Measurements from ENCODE around the gene MORN5.

DNA sequence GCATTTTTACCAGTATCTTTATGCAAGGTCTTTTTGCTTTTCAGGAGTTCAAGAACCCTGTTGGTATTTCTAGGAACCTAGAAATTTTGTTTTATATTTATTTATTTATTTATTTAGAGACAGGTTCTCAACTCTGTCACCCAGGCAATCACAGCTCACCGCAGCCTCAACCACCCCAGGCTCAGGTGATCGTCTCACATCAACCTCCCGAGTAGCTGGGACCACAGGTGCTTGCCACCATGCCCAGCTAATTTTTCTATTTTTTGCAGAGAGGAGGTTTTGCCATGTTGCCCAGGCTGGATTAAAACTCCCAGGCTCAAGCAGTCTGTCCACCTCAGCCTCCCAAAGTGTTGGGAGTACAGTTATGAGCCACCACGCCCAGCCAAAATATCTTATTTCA lies 36.2 kb downstream of the MORN5 start:
- TF ChIP-seq U2AF1 (optimal IDR thresholded peaks at IDR 0.05; ENCODE audit: low read depth, low read length) (no peak), KDM4B (IDR thresholded peaks at IDR 0.05; ENCODE audit: borderline replicate concordance in 2 of 2, low read depth in 1 of 2) (no peak), NRF1 (conservative IDR thresholded peaks at IDR 0.05 in 1 of 2, IDR thresholded peaks at IDR 0.05 in 1 of 2) (no peak), POLR2AphosphoS5 (IDR thresholded peaks at IDR 0.05; ENCODE audit: control insufficient read depth, insufficient read depth, low read depth, low read length) (no peak), CEBPB (tag; IDR thresholded peaks at IDR 0.05) (no peak), ZBED1 (IDR thresholded peaks at IDR 0.05) (no peak), ELF4 (CRISPR knock-in tag; IDR thresholded peaks at IDR 0.05) (no peak), KLF16 (IDR thresholded peaks at IDR 0.05) (no peak), HEY1 (CRISPR knock-in tag; IDR thresholded peaks at IDR 0.05; ENCODE audit: borderline replicate concordance) (no peak), HNRNPH1 (optimal IDR thresholded peaks at IDR 0.05; ENCODE audit: low read depth, low read length) (no peak)
- TF ChIP-seq, protein P1, sequence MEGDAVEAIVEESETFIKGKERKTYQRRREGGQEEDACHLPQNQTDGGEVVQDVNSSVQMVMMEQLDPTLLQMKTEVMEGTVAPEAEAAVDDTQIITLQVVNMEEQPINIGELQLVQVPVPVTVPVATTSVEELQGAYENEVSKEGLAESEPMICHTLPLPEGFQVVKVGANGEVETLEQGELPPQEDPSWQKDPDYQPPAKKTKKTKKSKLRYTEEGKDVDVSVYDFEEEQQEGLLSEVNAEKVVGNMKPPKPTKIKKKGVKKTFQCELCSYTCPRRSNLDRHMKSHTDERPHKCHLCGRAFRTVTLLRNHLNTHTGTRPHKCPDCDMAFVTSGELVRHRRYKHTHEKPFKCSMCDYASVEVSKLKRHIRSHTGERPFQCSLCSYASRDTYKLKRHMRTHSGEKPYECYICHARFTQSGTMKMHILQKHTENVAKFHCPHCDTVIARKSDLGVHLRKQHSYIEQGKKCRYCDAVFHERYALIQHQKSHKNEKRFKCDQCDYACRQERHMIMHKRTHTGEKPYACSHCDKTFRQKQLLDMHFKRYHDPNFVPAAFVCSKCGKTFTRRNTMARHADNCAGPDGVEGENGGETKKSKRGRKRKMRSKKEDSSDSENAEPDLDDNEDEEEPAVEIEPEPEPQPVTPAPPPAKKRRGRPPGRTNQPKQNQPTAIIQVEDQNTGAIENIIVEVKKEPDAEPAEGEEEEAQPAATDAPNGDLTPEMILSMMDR (IDR thresholded peaks at IDR 0.05 in 2 of 3, conservative IDR thresholded peaks at IDR 0.05 in 1 of 3; ENCODE audit: insufficient read depth in 2 of 3, low read depth in 1 of 3, low read length in 3 of 3): no peak
- TF ChIP-seq, protein P2, sequence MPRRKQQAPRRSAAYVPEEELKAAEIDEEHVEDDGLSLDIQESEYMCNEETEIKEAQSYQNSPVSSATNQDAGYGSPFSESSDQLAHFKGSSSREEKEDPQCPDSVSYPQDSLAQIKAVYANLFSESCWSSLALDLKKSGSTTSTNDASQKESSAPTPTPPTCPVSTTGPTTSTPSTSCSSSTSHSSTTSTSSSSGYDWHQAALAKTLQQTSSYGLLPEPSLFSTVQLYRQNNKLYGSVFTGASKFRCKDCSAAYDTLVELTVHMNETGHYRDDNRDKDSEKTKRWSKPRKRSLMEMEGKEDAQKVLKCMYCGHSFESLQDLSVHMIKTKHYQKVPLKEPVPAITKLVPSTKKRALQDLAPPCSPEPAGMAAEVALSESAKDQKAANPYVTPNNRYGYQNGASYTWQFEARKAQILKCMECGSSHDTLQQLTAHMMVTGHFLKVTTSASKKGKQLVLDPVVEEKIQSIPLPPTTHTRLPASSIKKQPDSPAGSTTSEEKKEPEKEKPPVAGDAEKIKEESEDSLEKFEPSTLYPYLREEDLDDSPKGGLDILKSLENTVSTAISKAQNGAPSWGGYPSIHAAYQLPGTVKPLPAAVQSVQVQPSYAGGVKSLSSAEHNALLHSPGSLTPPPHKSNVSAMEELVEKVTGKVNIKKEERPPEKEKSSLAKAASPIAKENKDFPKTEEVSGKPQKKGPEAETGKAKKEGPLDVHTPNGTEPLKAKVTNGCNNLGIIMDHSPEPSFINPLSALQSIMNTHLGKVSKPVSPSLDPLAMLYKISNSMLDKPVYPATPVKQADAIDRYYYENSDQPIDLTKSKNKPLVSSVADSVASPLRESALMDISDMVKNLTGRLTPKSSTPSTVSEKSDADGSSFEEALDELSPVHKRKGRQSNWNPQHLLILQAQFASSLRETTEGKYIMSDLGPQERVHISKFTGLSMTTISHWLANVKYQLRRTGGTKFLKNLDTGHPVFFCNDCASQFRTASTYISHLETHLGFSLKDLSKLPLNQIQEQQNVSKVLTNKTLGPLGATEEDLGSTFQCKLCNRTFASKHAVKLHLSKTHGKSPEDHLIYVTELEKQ (CRISPR knock-in tag; IDR thresholded peaks at IDR 0.05): no peak
- TF ChIP-seq, protein P3, sequence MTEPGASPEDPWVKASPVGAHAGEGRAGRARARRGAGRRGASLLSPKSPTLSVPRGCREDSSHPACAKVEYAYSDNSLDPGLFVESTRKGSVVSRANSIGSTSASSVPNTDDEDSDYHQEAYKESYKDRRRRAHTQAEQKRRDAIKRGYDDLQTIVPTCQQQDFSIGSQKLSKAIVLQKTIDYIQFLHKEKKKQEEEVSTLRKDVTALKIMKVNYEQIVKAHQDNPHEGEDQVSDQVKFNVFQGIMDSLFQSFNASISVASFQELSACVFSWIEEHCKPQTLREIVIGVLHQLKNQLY (CRISPR knock-in tag; conservative IDR thresholded peaks at IDR 0.05): no peak
- TF ChIP-seq, protein P4, sequence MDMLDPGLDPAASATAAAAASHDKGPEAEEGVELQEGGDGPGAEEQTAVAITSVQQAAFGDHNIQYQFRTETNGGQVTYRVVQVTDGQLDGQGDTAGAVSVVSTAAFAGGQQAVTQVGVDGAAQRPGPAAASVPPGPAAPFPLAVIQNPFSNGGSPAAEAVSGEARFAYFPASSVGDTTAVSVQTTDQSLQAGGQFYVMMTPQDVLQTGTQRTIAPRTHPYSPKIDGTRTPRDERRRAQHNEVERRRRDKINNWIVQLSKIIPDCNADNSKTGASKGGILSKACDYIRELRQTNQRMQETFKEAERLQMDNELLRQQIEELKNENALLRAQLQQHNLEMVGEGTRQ (CRISPR knock-in tag; IDR thresholded peaks at IDR 0.05): no peak

Measured in K562 (cell line).